Chondrocyte (in vitro differentiated cells): Measurements from ENCODE around the gene CRMP1. TPM values are rescaled to one million over a fixed set of nuclear protein-coding genes. Genes with fewer than 3 reads are reported as not detected.
A peak's percentile ranks its signal among the peaks of the same experiment; 100 is the strongest.

Source experiments
- DNase-seq: peaks from one replicate; pipeline ENCODE4 v3.0.0; 2021; ENCODE audit warnings: mixed read lengths, low spot score
- H3K27ac Mint-ChIP-seq: one replicate; pipeline ENCODE4 v1.8.0; 2021; ENCODE audit warnings: mild to moderate bottlenecking, moderate library complexity, mixed read lengths; ENCODE audit not compliant: unreplicated experiment
- H3K27me3 Mint-ChIP-seq: 2 replicates; pipeline ENCODE4 v1.8.0; 2021; ENCODE audit warnings: low read depth, mixed read lengths
- H3K36me3 Mint-ChIP-seq: 2 replicates; pipeline ENCODE4 v1.8.0; 2021; ENCODE audit warnings: low read depth, mixed read lengths
- H3K4me1 Mint-ChIP-seq: 2 replicates; pipeline ENCODE4 v1.8.0; 2021; ENCODE audit warnings: low read depth, mild to moderate bottlenecking, mixed read lengths
- H3K4me3 Mint-ChIP-seq: one replicate; pipeline ENCODE4 v1.8.0; 2021; ENCODE audit warnings: mild to moderate bottlenecking, moderate library complexity, mixed read lengths; ENCODE audit not compliant: unreplicated experiment
- H3K9me3 Mint-ChIP-seq: 2 replicates; pipeline ENCODE4 v1.8.0; 2021; ENCODE audit warnings: low read depth, mixed read lengths
- CTCF ChIP-seq: fragments of 200-600 bp; sonication (generic); IDR thresholded peaks from 2 replicates; pipeline ENCODE4 v1.5.0; 2021; ENCODE audit warnings: antibody characterized with exemption, mild to moderate bottlenecking, moderate library complexity
- total RNA-seq: library from RNA; stranded (reverse); gene quantifications from 3 replicates; pipeline ENCODE4 v1.2.1, GENCODE V29; 2021

The CRMP1 gene
- total RNA-seq, 1 donor from 2014 or later, result 59.5 TPM

- no peak for DNase-seq
- no peaks in the 10 kb centered on the region for H3K27me3 Mint-ChIP-seq
- H3K36me3 Mint-ChIP-seq, result peaks cover 52% of the 10 kb centered on the region
- H3K4me3 Mint-ChIP-seq, result no peak overlapping the region
- TF ChIP-seq CTCF, result no peak
- no peak overlapping the region for H3K27ac Mint-ChIP-seq
- no peaks in the 10 kb centered on the region for H3K9me3 Mint-ChIP-seq
- no peaks in the 10 kb centered on the region for H3K4me1 Mint-ChIP-seq
Observed at GRCh38 chr4:5822619-5823018, 70.3 kb downstream of the CRMP1 start.

DNA sequence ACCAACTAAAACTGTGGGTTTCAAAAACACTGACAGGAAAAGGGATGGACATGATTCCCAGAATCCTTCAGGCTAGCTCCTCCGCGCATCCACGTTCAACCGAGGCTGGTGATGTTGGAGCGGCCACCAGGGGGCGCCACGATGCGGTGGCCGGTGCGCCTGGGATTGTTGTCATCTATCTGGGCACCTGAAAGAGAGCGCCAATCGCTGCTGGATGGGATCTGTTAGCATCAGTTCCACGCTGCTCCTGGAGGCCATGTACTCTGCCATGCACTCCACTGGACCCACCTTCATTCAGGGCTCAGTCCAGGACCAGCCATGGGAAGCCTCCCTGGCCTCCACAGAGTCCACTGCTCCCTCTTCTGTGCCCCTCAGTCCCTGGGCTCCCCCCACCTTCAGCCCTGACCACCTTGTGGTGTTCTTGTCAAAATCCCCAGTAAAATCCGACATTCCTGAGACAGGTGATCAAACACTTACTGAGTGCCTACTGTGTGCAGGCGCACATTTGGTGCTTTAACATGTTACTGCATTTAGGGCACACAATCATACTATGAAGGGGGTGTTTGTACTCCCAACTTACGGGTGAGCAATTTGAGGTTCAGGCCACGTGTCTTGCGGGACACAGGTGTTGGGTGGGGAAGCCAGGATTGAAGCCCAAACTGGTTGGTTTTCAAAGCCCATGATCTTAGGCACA lies 71.1 kb downstream of the CRMP1 start:
- no peaks in the 10 kb centered on the region for H3K27me3 Mint-ChIP-seq
- no peaks in the 10 kb centered on the region for H3K4me1 Mint-ChIP-seq
- DNase-seq, result no peak
- no peaks in the 10 kb centered on the region for H3K9me3 Mint-ChIP-seq
- peak; percentile 82 for TF ChIP-seq CTCF
- H3K36me3 Mint-ChIP-seq, result peaks cover 50% of the 10 kb centered on the region
- no peak overlapping the region for H3K4me3 Mint-ChIP-seq
- H3K27ac Mint-ChIP-seq, result no peak overlapping the region

DNA sequence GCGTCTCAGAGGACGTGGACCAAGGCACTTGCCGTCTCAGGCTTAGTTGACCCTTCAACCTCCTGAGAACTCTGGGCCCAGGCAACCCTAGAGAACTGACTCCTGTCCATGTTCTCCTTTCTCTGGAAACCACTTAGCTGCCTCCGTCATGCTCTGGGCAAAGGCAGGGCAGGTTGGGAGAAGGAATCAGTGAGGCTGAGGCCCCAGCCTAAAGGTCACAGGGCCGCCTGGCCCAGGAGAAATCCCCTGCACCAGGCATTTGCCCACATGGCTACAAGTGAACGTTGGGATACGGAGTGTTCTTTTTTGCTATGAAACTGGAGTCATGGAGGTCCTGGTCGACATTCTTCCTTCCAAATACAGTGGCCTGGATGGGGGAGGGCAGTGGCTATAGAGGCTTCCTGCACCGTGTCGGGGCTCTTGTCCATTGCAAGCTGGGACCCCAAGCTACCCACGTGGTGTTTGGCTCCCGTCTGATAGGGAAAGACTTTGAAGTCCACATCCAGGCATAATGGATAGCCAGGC lies 76.0 kb downstream of the CRMP1 start:
- no peak for TF ChIP-seq CTCF
- Mint-ChIP-seq H3K4me3 (no peak overlapping the region), H3K27me3 (no peaks in the 10 kb centered on the region), H3K27ac (no peak overlapping the region), H3K9me3 (no peaks in the 10 kb centered on the region), H3K36me3 (peaks cover 39% of the 10 kb centered on the region), H3K4me1 (no peaks in the 10 kb centered on the region)
- DNase-seq, result no peak

- no peak for TF ChIP-seq CTCF
- no peak overlapping the region for H3K4me3 Mint-ChIP-seq
- H3K27me3 Mint-ChIP-seq, result no peaks in the 10 kb centered on the region
- no peak overlapping the region for H3K27ac Mint-ChIP-seq
- peaks cover 34% of the 10 kb centered on the region for H3K36me3 Mint-ChIP-seq
- DNase-seq, result no peak
- no peaks in the 10 kb centered on the region for H3K9me3 Mint-ChIP-seq
- H3K4me1 Mint-ChIP-seq, result no peaks in the 10 kb centered on the region
Observed at GRCh38 chr4:5816101-5816500, 76.8 kb downstream of the CRMP1 start.

DNA sequence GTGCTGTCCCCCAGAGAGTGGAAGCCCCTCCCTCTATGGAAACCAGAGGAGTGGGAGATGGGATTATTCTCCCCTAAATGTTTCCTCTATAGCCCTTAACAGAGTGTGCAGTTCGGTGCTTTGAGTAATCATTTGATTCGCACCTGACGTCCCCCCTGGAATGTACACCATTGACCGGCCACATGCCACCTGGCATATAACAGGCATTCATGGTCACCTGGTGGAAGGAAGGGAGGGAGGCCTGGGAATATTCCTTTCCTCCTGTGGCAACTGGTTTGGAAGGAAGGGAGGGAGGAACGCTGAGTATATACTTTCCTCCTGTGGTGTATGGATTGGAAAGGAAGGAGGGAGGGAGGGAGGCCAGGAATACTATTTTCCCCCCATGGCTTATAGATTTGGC lies 77.2 kb downstream of the CRMP1 start:
- H3K9me3 Mint-ChIP-seq, result no peaks in the 10 kb centered on the region
- no peaks in the 10 kb centered on the region for H3K27me3 Mint-ChIP-seq
- H3K27ac Mint-ChIP-seq, result no peak overlapping the region
- no peaks in the 10 kb centered on the region for H3K4me1 Mint-ChIP-seq
- no peak for DNase-seq
- no peak for TF ChIP-seq CTCF
- peaks cover 38% of the 10 kb centered on the region for H3K36me3 Mint-ChIP-seq
- H3K4me3 Mint-ChIP-seq, result no peak overlapping the region
